K562 (cell line): ENCODE results near the gene HIRIP3. TPM values are rescaled to one million over a fixed set of nuclear protein-coding genes. Genes with fewer than 3 reads are reported as not detected.

Source experiments
- ATAC-seq: fragments of 200-7000 bp; cut with Tn5 transposase; 3 replicates; pipeline ENCODE4 v1.9.1; 2020; ENCODE audit warnings: moderate library complexity
- BruUV-seq: library from RNA; stranded (reverse); fragments of 400-500 nt; replicated peaks from 2 replicates; lab custom pipeline; 2021; lab: Mats Ljungman, UMichigan
- CTCF ChIA-PET: fragments of 300-600 bp; formaldehyde crosslinking; extraction: SDS; loops from one replicate; lab custom pipeline; 2021; ENCODE audit warnings: low intra/inter-chr PET ratio; lab: Yijun Ruan, JAX
- POLR2A ChIA-PET: fragments of 300-600, 350-650 bp; sonication (Branson Sonifier 250); formaldehyde crosslinking; extraction: SDS; loops from one replicate; lab custom pipeline; 2021; ENCODE audit warnings: antibody characterized with exemption, inconsistent platforms; lab: Yijun Ruan, JAX
- DNase-seq, 4 experiments: peaks; one replicate each; pipeline versions ENCODE4 v3.0.0 to v3.0.0-alpha.2; 2011 to 2018; ENCODE audit warnings: low spot score in 3 of 4, mixed read lengths in 3 of 4; ENCODE audit errors: extremely low read depth in 1 of 4
- FAIRE-seq: peaks from 2 replicates; lab custom pipeline; 2011; peaks lifted over from hg19 to GRCh38; lab: Jason Lieb, UNC
- H2AFZ ChIP-seq: 2 replicates; pipeline ENCODE4 v1.6.0; 2011; ENCODE audit warnings: low read depth, low read length, control low read depth, inconsistent platforms
- H3K27ac ChIP-seq: fragments of 200-600 bp; 3 replicates; pipeline ENCODE4 v1.8.0; 2011; ENCODE audit warnings: low read depth, mild to moderate bottlenecking, control low read depth, inconsistent platforms, low read length, moderate library complexity, mixed read lengths; ENCODE audit errors: extremely low read depth
- H3K27me3 ChIP-seq, 2 experiments: fragments of 300-600 bp in 1 of 2; 2 replicates in 1 of 2; 3 replicates in 1 of 2; pipeline versions ENCODE4 v1.6.0 to v1.8.0; 2011; ENCODE audit warnings: inconsistent platforms in 2 of 2, low read length in 2 of 2, mild to moderate bottlenecking in 1 of 2, mixed read lengths in 1 of 2, moderate library complexity in 1 of 2; ENCODE audit not compliant: control insufficient read depth in 2 of 2, insufficient read depth in 2 of 2
- H3K36me3 ChIP-seq: fragments of 300-600 bp; 3 replicates; pipeline ENCODE4 v1.8.0; 2011; ENCODE audit warnings: mild to moderate bottlenecking, low read length, inconsistent platforms; ENCODE audit not compliant: control insufficient read depth, insufficient read depth
- H3K4me1 ChIP-seq, 2 experiments: fragments of 200-600 bp in 1 of 2; replicated peaks in 1 of 2; 2 replicates in 1 of 2; 3 replicates in 1 of 2; pipeline versions ENCODE4 v1.5.1 to v1.8.0; 2011; ENCODE audit warnings: inconsistent platforms in 2 of 2, low read length in 2 of 2, mild to moderate bottlenecking in 1 of 2, mixed read lengths in 1 of 2, moderate library complexity in 1 of 2; ENCODE audit not compliant: control insufficient read depth in 2 of 2, insufficient read depth in 2 of 2
- H3K4me2 ChIP-seq: 2 replicates; pipeline ENCODE4 v1.6.1; 2011; ENCODE audit warnings: low read length, control low read depth, inconsistent platforms, mixed read lengths; ENCODE audit not compliant: insufficient read depth
- H3K4me3 ChIP-seq: fragments of 200-600 bp; sonication (generic), shearing (Covaris generic); 2 replicates; pipeline ENCODE4 v1.5.1; 2016; ENCODE audit warnings: control low read depth, inconsistent platforms
- H3K79me2 ChIP-seq: fragments of 200-600 bp; 3 replicates; pipeline ENCODE4 v1.8.0; 2011; ENCODE audit warnings: low read length, inconsistent platforms; ENCODE audit not compliant: control insufficient read depth, insufficient read depth
- H3K9ac ChIP-seq, 2 experiments: 2 replicates each; pipeline versions ENCODE4 v1.6.0 to v1.6.1; 2011; ENCODE audit warnings: low read depth in 2 of 2, low read length in 2 of 2, control low read depth in 1 of 2, inconsistent platforms in 1 of 2, mild to moderate bottlenecking in 1 of 2, mixed read lengths in 1 of 2; ENCODE audit not compliant: insufficient read depth in 1 of 2
- H3K9me1 ChIP-seq: one replicate; pipeline ENCODE4 v1.6.0; 2011; ENCODE audit warnings: inconsistent platforms, mild to moderate bottlenecking, low read length, moderate library complexity; ENCODE audit not compliant: control insufficient read depth, insufficient read depth
- H3K9me3 ChIP-seq: replicated peaks from 2 replicates; pipeline ENCODE4 v1.5.1; 2011; ENCODE audit warnings: low read depth, low read length, inconsistent platforms; ENCODE audit not compliant: control insufficient read depth, insufficient read depth
- H4K20me1 ChIP-seq: replicated peaks from 2 replicates; pipeline ENCODE4 v1.6.1; 2011; ENCODE audit warnings: low read length, inconsistent platforms, mixed read lengths; ENCODE audit not compliant: control insufficient read depth, insufficient read depth
- CCAR2 ChIP-seq: fragments of 200-400 bp; formaldehyde crosslinking; IDR thresholded peaks from 2 replicates; pipeline ENCODE4 v1.6.1; 2017; ENCODE audit warnings: mild to moderate bottlenecking, low read depth, low read length
- FOXJ3 ChIP-seq: sonication (generic); formaldehyde crosslinking; IDR thresholded peaks from 2 replicates; pipeline ENCODE4 v1.4.0; 2020; ENCODE audit warnings: mild to moderate bottlenecking, missing genetic modification reagents
- IFI16 ChIP-seq: fragments of 250-450 bp; sonication (Bioruptor Pico); IDR thresholded peaks from 2 replicates; pipeline ENCODE4 v2.1.2; 2022; ENCODE audit warnings: mild to moderate bottlenecking, inconsistent platforms
- MIER1 ChIP-seq: fragments of 450-650 bp; IDR thresholded peaks from 2 replicates; pipeline ENCODE4 v1.6.1; 2016; ENCODE audit warnings: antibody characterized with exemption, mild to moderate bottlenecking, low read depth
- NCOR1 ChIP-seq: fragments of 450-650 bp; IDR thresholded peaks from 2 replicates; pipeline ENCODE4 v1.6.1; 2016; ENCODE audit warnings: mild to moderate bottlenecking, moderate library complexity
- SRSF3 ChIP-seq: fragments of 200-400 bp; formaldehyde crosslinking; IDR thresholded peaks from 2 replicates; pipeline ENCODE4 v1.6.1; 2016; ENCODE audit warnings: mild to moderate bottlenecking, low read length, moderate library complexity; ENCODE audit not compliant: insufficient read depth
- ZNF639 ChIP-seq, 2 experiments: fragments of 200-800 bp in 1 of 2; sonication (Bioruptor generic) in 1 of 2; sonication (generic) in 1 of 2; formaldehyde crosslinking in 1 of 2; IDR thresholded peaks in 1 of 2; conservative IDR thresholded peaks in 1 of 2; 2 replicates each; pipeline versions ENCODE4 v1.5.0 to v1.6.1; 2016 to 2020; ENCODE audit warnings: missing compliant biosample characterization in 1 of 2, missing genetic modification characterization in 1 of 2, missing genetic modification reagents in 1 of 2
- WGBS: fragments of 100-300 bp; shearing (Covaris generic); methylation state at CpG from one replicate; pipeline ENCODE4 v1.1.6; 2016; ENCODE audit warnings: low coverage, mixed read lengths; ENCODE audit not compliant: insufficient coverage; ENCODE audit errors: missing lambda C conversion rate; 5-methylcytosine and 5-hydroxymethylcytosine counted together
- in situ Hi-C: fragments of 300-500 bp; cut with MboI; formaldehyde crosslinking; loops from 4 replicates; pipeline ENCODE4 v1.15.0; 2018; ENCODE audit warnings: inconsistent platforms, mixed read lengths
- intact Hi-C: fragments of 100-400 bp; cut with micrococcal nuclease; formaldehyde crosslinking; loops from 2 replicates; pipeline ENCODE4 v1.14.2; 2022
- polyA plus RNA-seq, 8 experiments: library from polyadenylated mRNA; depleted of rRNA in 4 of 8; stranded (reverse) in 5 of 8; unstranded in 3 of 8; fragments of >200 nt; fragmentation: Nextera tagmentation in 2 of 8; fragmentation: Illumina TruSeq in 1 of 8; extraction: Ambion mirVana in 2 of 8; extraction: Trizol in 1 of 8; gene quantifications; 2 replicates each; pipeline versions ENCODE4 v1.2.1 to v1.2.3, GENCODE V29; 2011 to 2014; ENCODE audit warnings: inconsistent platforms in 1 of 8, missing spikeins in 1 of 8
- total RNA-seq, 7 experiments: library from RNA; depleted of rRNA in 6 of 7; stranded (reverse); fragments of >200 nt in 6 of 7; fragmentation: Illumina TruSeq in 2 of 7; extraction: Trizol in 2 of 7; gene quantifications; 2 replicates each; pipeline versions ENCODE4 v1.2.1 to v1.2.3, GENCODE V29; 2011 to 2021; ENCODE audit warnings: low replicate concordance in 1 of 7
- TF ChIP-seq, protein P1 (sequence below): fragments of 250-450 bp; sonication (Bioruptor Pico); IDR thresholded peaks from 2 replicates; pipeline ENCODE4 v1.5.0; 2021; ENCODE audit warnings: mild to moderate bottlenecking, borderline replicate concordance

The HIRIP3 gene
- total and polyA plus RNA-seq, 9 of the 15 experiments (the other 6 are each of a cell fraction or from before 2014, with no cell fraction given), result 3.3 to 38.2 (median 18.2) TPM

DNA sequence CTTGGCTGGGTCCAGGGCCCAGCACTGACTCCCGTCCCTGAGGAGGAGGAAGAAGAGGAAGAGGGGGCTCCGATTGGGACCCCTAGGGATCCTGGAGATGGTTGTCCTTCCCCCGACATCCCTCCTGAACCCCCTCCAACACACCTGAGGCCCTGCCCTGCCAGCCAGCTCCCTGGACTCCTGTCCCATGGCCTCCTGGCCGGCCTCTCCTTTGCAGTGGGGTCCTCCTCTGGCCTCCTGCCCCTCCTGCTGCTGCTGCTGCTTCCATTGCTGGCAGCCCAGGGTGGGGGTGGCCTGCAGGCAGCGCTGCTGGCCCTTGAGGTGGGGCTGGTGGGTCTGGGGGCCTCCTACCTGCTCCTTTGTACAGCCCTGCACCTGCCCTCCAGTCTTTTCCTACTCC is 8.5 kb downstream of the HIRIP3 start:
- Histone ChIP-seq H3K9me3 (no peaks in the 10 kb centered on the region), H3K27me3 (no peaks in the 10 kb centered on the region), H2AFZ (no peak overlapping the region), H3K36me3 (peaks cover 99% of the 10 kb centered on the region; the same call in 2 of the 3 replicates), H3K4me2 (no peak overlapping the region), H3K4me1 (peaks cover 0 to 23% of the 10 kb centered on the region in 2 experiments; a peak in 1 of 5 replicates), H4K20me1 (no peaks in the 10 kb centered on the region), H3K4me3 (no peak overlapping the region), H3K9me1 (no peaks in the 10 kb centered on the region), H3K79me2 (no peaks in the 10 kb centered on the region), H3K9ac (no peak overlapping the region), H3K27ac (no peak overlapping the region)
- ChIA-PET POLR2A (interaction anchor here (0.5 to 2.6 kb wide), 2 partner anchors 13 to 27 kb away, joined by 4 to 22 read pairs; partner anchors contain the start of gene TAOK2), CTCF (no interaction called here)
- TF ChIP-seq FOXJ3 (no peak), CCAR2 (no peak), NCOR1 (no peak), ZNF639 (CRISPR knock-in tag; conservative IDR thresholded peaks at IDR 0.05 in 1 of 2, IDR thresholded peaks at IDR 0.05 in 1 of 2) (no peak), IFI16 (CRISPR knock-in tag) (no peak), MIER1 (no peak), SRSF3 (no peak)
- TF ChIP-seq, protein P1, sequence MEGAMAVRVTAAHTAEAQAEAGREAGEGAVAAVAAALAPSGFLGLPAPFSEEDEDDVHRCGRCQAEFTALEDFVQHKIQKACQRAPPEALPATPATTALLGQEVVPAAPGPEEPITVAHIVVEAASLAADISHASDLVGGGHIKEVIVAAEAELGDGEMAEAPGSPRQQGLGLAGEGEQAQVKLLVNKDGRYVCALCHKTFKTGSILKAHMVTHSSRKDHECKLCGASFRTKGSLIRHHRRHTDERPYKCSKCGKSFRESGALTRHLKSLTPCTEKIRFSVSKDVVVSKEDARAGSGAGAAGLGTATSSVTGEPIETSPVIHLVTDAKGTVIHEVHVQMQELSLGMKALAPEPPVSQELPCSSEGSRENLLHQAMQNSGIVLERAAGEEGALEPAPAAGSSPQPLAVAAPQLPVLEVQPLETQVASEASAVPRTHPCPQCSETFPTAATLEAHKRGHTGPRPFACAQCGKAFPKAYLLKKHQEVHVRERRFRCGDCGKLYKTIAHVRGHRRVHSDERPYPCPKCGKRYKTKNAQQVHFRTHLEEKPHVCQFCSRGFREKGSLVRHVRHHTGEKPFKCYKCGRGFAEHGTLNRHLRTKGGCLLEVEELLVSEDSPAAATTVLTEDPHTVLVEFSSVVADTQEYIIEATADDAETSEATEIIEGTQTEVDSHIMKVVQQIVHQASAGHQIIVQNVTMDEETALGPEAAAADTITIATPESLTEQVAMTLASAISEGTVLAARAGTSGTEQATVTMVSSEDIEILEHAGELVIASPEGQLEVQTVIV (CRISPR knock-in tag), result no peak
- ATAC-seq, result no peak
- intact Hi-C loops (no loop called here), in situ Hi-C loops (no loop called here)
- WGBS, result 88% methylated on average over 4 of the region's 5 CpGs
- BruUV-seq, result no TSS peak
- no peak for DNase-seq
- no peak for FAIRE-seq
